Gastroesophageal sphincter (tissue), 4 donors: ENCODE results near the gene DLAT. TPM values are rescaled to one million over a fixed set of nuclear protein-coding genes. Genes with fewer than 3 reads are reported as not detected.

ENCODE experiments used
- ATAC-seq: fragments of 150-250 bp; one replicate; pipeline ENCODE4 v1.9.1; 2016; ENCODE audit warnings: mild to moderate bottlenecking, moderate library complexity
- H3K27ac ChIP-seq, 4 donors: fragments of 200-600 bp; sonication (generic) in 3 of 4; 1 replicate in 3 of 4; 2 replicates in 1 of 4; pipeline ENCODE4 v1.5.1; 2016 to 2019
- H3K27me3 ChIP-seq: fragments of 200-600 bp; sonication (generic); one replicate; pipeline ENCODE4 v1.5.1; 2019
- H3K36me3 ChIP-seq, 2 donors: fragments of 200-600 bp; sonication (generic); one replicate each; pipeline ENCODE4 v1.5.1; 2019; ENCODE audit warnings: control low read depth in 1 of 2
- H3K4me1 ChIP-seq, 3 donors: fragments of 200-600 bp; sonication (generic); 1 replicate in 2 of 3; 2 replicates in 1 of 3; pipeline ENCODE4 v1.5.1; 2016 to 2019; ENCODE audit warnings: control low read depth in 2 of 3
- H3K4me3 ChIP-seq, 2 donors: fragments of 200-600 bp; sonication (generic); one replicate each; pipeline ENCODE4 v1.5.1; 2019; ENCODE audit warnings: mild to moderate bottlenecking in 1 of 2, moderate library complexity in 1 of 2
- H3K9me3 ChIP-seq, 3 donors: fragments of 200-600 bp; sonication (generic); one replicate each; pipeline ENCODE4 v1.5.1; 2017 to 2019; ENCODE audit warnings: control low read depth in 2 of 3
- EP300 ChIP-seq: sonication (generic); formaldehyde crosslinking; IDR thresholded peaks from one replicate; pipeline ENCODE4 v1.6.1; 2017; ENCODE audit warnings: antibody characterized with exemption, mild to moderate bottlenecking
- POLR2A ChIP-seq, 2 donors: fragments of 450-650 bp; IDR thresholded peaks; one replicate each; pipeline ENCODE4 v1.6.1; 2017; ENCODE audit warnings: antibody characterized with exemption in 2 of 2, mild to moderate bottlenecking in 2 of 2, moderate library complexity in 1 of 2
- POLR2AphosphoS5 ChIP-seq: sonication (generic); formaldehyde crosslinking; IDR thresholded peaks from one replicate; pipeline ENCODE4 v1.6.1; 2017; ENCODE audit warnings: antibody characterized with exemption
- WGBS, 2 donors: methylation state at CpG; one replicate each; pipeline ENCODE4 v1.1.5; 2018; ENCODE audit warnings: low coverage in 1 of 2; 5-methylcytosine and 5-hydroxymethylcytosine counted together
- total RNA-seq, 4 donors: library from RNA; depleted of rRNA; stranded (reverse); fragments of >200 nt; gene quantifications; one replicate each; pipeline ENCODE4 v1.1.0, GENCODE V29; 2016
- TF ChIP-seq, protein P1 (sequence below), 4 experiments: fragments of 200-600 bp in 2 of 4; fragments of 450-650 bp in 2 of 4; sonication (generic) in 1 of 4; IDR thresholded peaks; one replicate each; pipeline ENCODE4 v1.5.1; 2017 to 2019; ENCODE audit warnings: antibody characterized with exemption in 4 of 4, mild to moderate bottlenecking in 2 of 4, moderate library complexity in 2 of 4

Gene DLAT
- total RNA-seq, 4 donors from 2014 or later = 18.2 to 38.6 (median 32.1) TPM

DNA sequence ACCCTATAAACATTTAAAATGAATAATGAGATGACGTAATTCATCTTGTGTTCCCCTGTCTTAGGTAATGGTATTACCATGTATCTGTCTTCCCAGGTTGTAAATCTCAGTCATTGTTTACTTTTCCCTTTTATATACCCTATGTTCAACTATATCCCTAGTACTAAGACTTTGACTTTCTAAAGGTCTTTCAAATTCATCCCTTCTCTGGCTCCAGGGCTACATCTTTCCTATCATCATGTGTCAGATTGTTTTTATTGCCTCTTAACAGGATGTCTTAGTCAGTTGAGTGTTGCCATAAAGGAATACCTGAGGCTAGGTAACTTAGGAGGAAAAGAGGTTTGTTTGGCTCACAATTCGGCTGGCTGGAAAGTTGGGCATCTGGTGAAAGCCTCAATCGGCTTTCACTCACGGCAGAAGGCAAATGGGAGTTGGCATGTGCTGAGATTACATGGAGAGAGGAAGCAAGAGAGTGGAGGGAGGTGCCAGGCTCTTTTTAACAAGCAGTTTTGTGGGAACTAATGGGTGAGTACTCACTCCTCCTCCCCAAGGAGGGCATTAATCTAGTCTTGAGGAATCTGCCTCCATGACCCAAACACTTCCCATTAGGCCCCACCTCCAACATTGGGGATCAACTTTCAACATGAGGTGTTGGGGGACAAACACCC is 11.6 kb upstream of the DLAT start:
- Histone ChIP-seq H3K36me3 (peaks cover 0 to 42% of the 10 kb centered on the region in 2 donors), H3K27me3 (no peaks in the 10 kb centered on the region), H3K27ac (no peak overlapping the region), H3K4me1 (peaks cover 0 to 13% (median 0%) of the 10 kb centered on the region in 3 donors), H3K4me3 (no peak overlapping the region), H3K9me3 (peaks cover 0 to 6% (median 0%) of the 10 kb centered on the region in 3 donors)
- no peak for ATAC-seq
- WGBS, 2 donors = 73 to 91% methylated on average over 2 to 3 of the region's 4 CpGs
- TF ChIP-seq POLR2AphosphoS5 (no peak), EP300 (no peak), POLR2A (IDR thresholded peaks at IDR 0.05) (no peak)
- TF ChIP-seq, protein P1, sequence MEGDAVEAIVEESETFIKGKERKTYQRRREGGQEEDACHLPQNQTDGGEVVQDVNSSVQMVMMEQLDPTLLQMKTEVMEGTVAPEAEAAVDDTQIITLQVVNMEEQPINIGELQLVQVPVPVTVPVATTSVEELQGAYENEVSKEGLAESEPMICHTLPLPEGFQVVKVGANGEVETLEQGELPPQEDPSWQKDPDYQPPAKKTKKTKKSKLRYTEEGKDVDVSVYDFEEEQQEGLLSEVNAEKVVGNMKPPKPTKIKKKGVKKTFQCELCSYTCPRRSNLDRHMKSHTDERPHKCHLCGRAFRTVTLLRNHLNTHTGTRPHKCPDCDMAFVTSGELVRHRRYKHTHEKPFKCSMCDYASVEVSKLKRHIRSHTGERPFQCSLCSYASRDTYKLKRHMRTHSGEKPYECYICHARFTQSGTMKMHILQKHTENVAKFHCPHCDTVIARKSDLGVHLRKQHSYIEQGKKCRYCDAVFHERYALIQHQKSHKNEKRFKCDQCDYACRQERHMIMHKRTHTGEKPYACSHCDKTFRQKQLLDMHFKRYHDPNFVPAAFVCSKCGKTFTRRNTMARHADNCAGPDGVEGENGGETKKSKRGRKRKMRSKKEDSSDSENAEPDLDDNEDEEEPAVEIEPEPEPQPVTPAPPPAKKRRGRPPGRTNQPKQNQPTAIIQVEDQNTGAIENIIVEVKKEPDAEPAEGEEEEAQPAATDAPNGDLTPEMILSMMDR (IDR thresholded peaks at IDR 0.05) = no peak

DNA sequence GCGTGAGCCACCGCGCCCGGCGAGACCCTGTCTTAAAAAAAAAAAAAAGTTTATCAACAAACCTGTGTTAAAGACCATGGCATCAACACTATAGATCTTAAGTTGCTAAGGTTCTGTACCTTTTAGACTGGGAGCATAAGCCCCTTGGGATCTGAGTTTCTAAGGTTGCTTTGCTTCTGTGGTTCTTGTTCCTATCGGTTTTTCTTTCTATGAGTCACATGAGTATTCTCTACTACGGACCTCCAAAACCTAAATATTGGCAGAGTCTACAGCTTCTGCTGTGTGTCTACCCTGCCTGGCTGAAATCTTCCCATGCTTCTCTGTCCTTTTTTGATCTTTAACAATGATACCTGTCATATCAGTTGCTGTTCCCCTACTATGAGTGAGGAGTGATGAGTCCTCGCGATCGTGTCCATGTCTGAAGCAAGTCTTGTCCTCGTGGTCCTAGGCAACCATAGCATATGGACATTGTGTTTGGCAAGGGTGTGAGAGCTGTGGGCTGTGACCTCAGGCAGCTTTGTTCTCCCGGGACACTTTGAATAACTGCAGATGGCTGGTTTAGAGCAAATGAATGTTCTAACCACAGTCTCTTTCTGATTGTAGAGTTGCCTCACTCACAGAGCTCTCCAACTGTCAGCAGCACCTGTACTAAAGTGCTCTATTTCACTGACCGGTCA is 9.0 kb upstream of the DLAT start:
- Histone ChIP-seq H3K4me1 (peaks cover 0 to 13% (median 0%) of the 10 kb centered on the region in 3 donors), H3K36me3 (peaks cover 8 to 68% of the 10 kb centered on the region in 2 donors), H3K27me3 (no peaks in the 10 kb centered on the region), H3K9me3 (no peaks in the 10 kb centered on the region), H3K4me3 (no peak overlapping the region), H3K27ac (peak overlapping the region in 3 of 4 donors; percentile 34 to 57 (median 40))
- WGBS, 2 donors = 55 to 85% methylated on average over 4 to 5 of the region's 13 CpGs
- TF ChIP-seq POLR2AphosphoS5 (no peak), POLR2A (IDR thresholded peaks at IDR 0.05) (no peak), EP300 (no peak)
- TF ChIP-seq, protein P1 (IDR thresholded peaks at IDR 0.05) = no peak
- ATAC-seq = peak; percentile 26

- peak; percentile 76 for ATAC-seq
- H3K4me1 ChIP-seq = peaks cover 0 to 13% (median 0%) of the 10 kb centered on the region in 3 donors
- H3K36me3 ChIP-seq = peaks cover 8 to 74% of the 10 kb centered on the region in 2 donors
- 80 to 83% methylated on average over 1 of the region's 1 CpG for WGBS, 2 donors
- H3K27me3 ChIP-seq = no peaks in the 10 kb centered on the region
- H3K9me3 ChIP-seq = no peaks in the 10 kb centered on the region
- TF ChIP-seq EP300 (no peak), POLR2A (IDR thresholded peaks at IDR 0.05) (no peak), POLR2AphosphoS5 (peak; percentile 49)
- TF ChIP-seq, protein P1 (IDR thresholded peaks at IDR 0.05) = no peak
- H3K27ac ChIP-seq = peak overlapping the region in 3 of 4 donors; percentile 34 to 57 (median 40)
- no peak overlapping the region for H3K4me3 ChIP-seq
These were observed 8.3 kb upstream of the DLAT start for GRCh38 chr11:112016765-112017376.

DNA sequence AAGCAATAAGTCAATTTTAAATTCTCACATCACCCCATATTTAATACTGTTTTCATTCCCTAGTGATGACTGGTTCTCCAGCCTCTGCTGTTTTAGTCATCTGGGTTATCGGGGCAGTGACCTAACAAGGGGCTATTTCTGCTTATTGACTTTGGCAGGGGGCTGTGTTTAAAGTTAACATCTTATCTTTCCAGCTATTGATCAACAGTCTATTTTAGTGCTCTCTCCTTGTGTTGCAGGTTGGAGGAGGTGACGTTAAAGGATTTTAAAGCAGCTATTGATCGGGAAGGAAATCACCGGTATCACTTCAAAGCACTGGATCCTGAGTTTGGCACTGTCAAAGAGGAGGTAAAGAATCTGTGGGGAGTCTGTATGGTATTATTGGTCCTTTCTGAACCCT is 7.7 kb upstream of the DLAT start:
- Histone ChIP-seq H3K27ac (peak overlapping the region; percentile 34 to 49 (median 39)), H3K4me3 (no peak overlapping the region), H3K9me3 (no peaks in the 10 kb centered on the region), H3K36me3 (peaks cover 8 to 81% of the 10 kb centered on the region in 2 donors), H3K4me1 (peaks cover 0 to 13% (median 0%) of the 10 kb centered on the region in 3 donors), H3K27me3 (no peaks in the 10 kb centered on the region)
- TF ChIP-seq POLR2A (IDR thresholded peaks at IDR 0.05) (no peak), POLR2AphosphoS5 (no peak), EP300 (no peak)
- TF ChIP-seq, protein P1 (IDR thresholded peaks at IDR 0.05) = no peak
- ATAC-seq = no peak
- WGBS, 2 donors = 63 to 100% methylated on average over 1 to 4 of the region's 4 CpGs
